Measurements from ENCODE around the gene USP34.

GRCh38 chr2:61173116-61173515, 297.8 kb downstream of the USP34 start:
- no peak for TF ChIP-seq POLR2A (IDR thresholded peaks at IDR 0.05)
- TF ChIP-seq, protein P1, sequence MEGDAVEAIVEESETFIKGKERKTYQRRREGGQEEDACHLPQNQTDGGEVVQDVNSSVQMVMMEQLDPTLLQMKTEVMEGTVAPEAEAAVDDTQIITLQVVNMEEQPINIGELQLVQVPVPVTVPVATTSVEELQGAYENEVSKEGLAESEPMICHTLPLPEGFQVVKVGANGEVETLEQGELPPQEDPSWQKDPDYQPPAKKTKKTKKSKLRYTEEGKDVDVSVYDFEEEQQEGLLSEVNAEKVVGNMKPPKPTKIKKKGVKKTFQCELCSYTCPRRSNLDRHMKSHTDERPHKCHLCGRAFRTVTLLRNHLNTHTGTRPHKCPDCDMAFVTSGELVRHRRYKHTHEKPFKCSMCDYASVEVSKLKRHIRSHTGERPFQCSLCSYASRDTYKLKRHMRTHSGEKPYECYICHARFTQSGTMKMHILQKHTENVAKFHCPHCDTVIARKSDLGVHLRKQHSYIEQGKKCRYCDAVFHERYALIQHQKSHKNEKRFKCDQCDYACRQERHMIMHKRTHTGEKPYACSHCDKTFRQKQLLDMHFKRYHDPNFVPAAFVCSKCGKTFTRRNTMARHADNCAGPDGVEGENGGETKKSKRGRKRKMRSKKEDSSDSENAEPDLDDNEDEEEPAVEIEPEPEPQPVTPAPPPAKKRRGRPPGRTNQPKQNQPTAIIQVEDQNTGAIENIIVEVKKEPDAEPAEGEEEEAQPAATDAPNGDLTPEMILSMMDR (IDR thresholded peaks at IDR 0.05): no peak

All from esophagus squamous epithelium (tissue), 4 donors.